Testis (tissue), 2 donors: ENCODE results near the gene IFT52.

Experiments
- CTCF ChIP-seq, 3 experiments: fragments of 450-650 bp in 2 of 3; fragments of 200-600 bp in 1 of 3; sonication (generic) in 1 of 3; IDR thresholded peaks; one replicate each; pipeline ENCODE4 v1.5.1; 2016 to 2019; ENCODE audit warnings: antibody characterized with exemption in 3 of 3, mild to moderate bottlenecking in 2 of 3, moderate library complexity in 1 of 3
- POLR2A ChIP-seq: fragments of 450-650 bp; IDR thresholded peaks from one replicate; pipeline ENCODE4 v1.6.1; 2017; ENCODE audit warnings: antibody characterized with exemption, mild to moderate bottlenecking, moderate library complexity

GRCh38 chr20:43563429-43563828 lies 27.3 kb upstream of the IFT52 start:
- no peak for TF ChIP-seq CTCF (IDR thresholded peaks at IDR 0.05)
- TF ChIP-seq POLR2A: no peak
